Stimulated activated CD4-positive, alpha-beta T cell treated with anti-CD3 and anti-CD28 coated beads, Interleukin-2, amount 100 ng/mL, for 48 hours (primary cell): ENCODE data around the gene CNNM2.
"Not testable (repeated sequence)": the region's sequence is repeated elsewhere in the genome, so short reads cannot be mapped to it uniquely, and the experiment has no call there.

Source experiments
- DNase-seq, 2 donors: peaks; one replicate each; pipeline ENCODE4 v3.0.0-alpha.2; 2020

The CNNM2 gene

DNA sequence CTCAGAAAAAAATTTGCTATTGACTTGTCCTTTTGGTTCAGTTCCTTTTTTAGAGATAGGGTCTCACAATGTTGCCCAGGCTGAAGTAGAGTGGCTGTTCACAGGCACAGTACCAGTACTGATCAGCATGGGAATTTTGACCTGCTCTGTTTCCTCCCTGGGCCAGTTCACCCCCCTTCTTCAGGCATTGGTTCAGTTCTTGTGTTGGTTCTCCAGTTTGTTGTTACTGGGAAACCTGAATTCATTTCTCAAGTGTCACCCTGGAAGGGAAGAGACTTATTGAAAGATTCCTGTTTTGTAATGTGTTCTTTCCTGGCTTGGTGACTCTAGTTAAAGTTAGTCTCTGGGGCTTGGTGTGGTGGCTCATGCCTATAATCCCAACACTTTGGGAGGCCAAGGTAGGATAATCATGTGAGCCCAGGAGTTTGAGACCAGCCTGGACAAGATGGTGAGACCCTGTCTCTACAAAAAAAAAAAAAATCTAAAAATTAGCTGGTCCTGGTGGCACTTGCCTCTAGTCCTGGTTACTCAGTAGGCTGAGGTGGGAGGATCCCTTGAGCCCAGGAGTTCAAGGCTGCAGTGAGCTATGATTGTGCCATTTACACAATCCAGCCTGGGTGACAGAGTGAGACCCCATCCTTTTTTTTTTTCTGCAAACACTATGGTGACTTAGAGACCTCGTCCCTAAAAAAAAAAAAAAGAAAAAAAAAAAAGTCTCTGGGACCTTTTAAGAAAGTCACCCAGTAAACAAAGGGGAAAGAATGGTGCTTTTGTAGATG lies 52.7 kb downstream of the CNNM2 start:
- DNase-seq, result no peak

DNA sequence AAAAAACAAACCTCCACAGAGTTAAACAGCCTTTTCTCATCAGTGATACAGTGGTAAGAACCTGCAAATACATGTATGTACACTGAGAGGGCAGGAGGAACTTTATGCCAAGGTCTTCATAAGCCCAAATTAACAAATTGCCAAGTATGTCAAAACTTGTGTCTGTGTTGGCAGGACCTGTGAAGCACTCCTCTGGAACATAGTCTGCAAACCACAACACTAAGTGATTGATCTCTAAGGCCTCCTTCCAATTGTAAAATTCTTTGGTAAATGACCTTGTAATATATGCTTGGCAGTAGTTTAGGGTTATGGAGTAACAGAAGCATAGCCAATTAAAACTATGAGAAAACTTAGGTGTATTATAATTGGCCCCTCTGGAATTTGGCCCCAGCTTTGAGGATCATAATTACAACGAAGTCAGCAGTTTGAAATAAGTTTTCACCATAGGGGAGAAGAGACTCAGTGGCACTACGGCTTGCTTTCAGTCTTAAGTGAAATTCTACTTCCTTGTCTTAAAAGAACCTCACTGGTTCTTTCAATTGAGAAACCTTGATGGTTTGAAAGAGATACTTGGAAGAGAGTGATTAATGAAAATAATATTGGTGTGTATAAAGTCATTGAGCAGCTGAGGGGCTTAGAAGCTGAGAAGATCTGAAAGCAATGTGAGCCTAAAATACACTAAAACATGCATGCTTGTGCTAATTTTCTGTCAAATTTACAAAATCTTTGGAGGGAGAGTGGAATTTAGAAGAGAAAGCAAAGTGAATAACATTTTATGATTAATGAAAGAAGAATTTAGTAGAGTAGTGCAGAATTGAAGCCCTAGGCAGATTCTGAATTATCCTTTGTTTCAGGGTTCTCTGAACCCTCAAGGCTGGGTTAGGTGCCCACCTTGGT lies 57.6 kb downstream of the CNNM2 start:
- DNase-seq, result no peak

DNA sequence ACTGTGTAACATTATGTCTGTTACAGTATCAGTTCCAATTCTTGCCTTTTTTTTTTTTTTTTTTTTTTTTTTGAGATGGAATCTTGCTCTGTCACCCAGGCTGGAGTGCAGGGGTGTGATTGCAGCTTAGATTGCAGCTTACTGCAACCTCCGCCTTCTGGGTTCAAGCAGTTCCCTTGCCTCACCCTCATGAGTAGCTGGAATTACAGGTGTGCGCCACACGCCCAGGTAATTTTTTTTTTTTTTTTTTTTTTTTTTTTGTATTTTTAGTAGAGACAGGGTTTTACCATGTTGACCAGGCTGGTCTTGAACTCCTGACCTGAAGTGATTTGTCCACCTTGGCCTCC lies 58.3 kb downstream of the CNNM2 start:
- not testable (repeated sequence) for DNase-seq

DNA sequence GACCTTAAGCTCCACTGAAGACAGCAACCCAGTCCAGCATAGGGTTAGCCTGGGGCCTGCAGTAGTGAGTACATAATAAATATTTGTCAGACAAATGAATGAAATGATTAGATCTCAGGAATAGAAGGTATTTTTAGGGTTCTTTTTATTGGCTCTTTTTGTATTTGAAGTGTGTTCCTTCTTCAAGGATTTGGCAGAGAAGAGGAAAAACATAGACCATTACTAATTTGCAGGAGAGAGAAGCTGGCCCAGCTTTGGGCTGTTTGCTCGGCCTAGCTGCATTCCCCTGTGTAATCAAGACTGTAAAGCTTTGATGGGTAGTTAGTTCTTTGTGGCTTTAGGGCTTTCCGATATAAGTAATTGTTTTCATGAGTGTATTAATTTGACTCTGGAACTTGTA lies 64.2 kb downstream of the CNNM2 start:
- no peak for DNase-seq

DNA sequence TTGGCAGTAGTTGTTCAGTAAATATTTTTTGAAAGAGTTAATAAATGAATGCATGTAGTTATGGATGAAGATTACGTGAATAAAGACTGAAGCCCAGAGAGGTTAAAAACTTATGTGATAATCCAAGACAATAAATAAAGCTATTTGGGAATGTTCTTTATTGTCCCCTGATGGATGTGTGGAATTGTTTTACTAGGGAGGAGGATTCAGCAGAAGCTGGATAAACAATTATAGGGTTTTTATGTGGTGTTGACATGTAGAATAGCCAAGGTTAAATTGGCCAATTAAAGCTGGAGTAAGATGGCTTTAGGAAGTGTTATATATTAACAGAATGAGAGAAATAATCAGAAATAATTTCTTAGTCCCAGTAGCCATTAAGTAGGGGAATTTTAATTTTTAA lies 66.0 kb downstream of the CNNM2 start:
- DNase-seq, result no peak

DNA sequence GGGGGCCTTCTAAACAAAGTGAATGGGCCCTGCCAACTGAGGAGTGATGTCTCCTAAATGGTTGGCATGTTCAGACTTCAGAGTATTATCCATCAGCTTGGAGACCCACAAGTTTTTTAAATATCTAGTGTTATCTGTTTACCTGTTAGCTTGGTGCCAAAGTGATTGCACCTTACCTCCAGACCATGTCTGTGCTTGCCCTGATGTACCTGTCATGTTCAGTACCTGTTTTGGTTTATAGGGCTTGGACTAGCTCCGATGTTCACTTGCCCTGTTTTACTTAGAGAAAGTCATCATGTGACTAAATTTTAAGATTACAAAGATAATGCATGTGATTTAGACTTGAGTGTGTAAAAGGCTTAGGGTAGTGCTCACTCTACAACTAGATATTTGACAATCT lies 67.7 kb downstream of the CNNM2 start:
- DNase-seq, result no peak

DNA sequence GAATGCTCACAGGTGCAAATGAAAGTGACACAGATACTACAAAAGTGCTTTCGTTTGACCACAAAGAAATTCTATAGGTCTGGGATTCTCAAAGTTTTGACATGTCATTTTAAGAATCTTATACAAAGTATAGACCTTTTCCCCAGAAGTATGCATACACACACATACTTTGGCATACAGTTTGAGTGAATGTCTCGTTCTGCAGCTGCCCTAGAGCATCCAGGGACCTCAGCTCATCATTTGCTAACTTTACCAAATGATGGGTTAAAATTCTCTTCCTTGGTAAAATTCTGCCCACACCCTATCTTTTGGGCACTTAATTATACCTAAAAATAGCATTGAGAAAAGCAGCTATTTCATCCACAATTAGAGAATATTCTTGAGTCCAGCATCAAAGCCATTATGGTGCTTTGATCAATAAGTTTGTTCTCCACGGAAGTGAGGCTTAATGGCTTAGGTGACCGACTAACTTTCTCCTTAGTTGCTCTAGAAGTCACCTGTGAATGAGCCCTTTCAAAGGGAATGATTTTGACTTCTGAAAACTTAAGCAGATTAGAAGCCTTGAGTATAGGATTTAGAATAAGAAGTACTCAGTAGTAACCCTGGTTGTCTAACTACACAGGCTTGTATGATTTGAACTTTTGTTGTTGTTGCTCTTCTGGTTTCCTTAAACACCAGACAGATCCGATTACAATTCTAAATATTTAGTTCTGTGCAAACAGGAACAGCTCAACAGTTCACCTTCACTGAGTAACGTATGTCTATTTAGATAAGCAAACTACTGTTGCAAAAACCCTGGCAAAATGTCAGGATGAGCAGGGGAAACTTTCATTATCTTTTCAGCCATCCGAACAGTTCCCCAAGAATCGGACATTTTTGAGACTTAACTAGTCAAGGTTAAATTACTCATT lies 70.6 kb downstream of the CNNM2 start:
- no peak for DNase-seq

DNA sequence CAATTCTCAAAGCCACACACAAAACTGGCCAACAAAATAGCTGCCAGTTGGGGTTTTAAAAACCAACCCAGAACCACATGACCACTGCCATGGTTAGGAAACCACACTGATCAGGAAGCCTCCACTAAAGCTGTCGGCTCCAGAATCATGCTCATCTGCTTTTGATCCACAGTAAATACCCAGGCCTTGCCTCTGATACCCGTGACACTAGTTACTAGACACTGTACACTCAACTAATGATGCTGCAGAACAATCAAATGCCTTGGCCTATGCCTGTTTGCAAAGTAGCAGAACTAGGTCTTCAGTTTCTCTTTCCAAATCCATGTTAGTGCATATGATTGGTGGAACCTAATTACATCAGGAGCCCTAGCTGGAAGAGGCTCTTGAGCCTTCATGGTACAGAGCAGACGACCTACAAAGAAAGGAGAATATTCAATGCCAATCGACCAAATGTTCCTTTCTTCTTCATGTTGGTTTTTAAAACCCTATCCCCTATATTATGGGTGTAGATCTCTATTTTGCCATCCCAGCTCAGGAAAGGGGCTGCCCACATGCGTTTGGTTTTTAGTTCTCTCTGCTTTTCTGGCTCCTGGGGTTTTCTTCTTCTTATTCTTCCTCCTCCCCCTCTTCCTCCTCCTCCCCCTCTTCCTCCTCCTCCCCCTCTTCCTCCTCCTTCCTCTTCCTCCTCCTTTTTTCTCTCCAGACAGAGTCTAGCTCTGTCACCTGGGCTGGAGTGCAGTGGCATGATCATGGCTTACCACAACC lies 76.6 kb downstream of the CNNM2 start:
- no peak for DNase-seq

DNA sequence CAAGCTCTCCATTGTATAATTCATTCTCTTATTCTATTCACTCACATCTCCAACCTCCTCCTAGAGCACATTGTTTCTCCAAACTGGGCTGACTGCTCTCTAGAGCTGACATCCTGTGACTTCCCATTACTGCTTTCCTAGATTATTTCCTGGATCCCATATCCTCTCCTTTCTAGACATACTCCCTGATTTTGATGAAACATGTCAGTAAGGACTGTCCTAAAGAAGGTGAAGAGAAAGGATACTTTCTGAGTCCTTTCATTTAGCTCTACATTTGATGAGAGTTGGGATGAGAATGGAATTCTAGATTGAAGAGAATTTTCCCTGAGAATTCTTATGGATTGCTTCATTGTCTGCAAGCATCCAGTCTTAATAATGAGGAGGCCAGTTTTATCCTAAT lies 78.8 kb downstream of the CNNM2 start:
- no peak for DNase-seq

DNA sequence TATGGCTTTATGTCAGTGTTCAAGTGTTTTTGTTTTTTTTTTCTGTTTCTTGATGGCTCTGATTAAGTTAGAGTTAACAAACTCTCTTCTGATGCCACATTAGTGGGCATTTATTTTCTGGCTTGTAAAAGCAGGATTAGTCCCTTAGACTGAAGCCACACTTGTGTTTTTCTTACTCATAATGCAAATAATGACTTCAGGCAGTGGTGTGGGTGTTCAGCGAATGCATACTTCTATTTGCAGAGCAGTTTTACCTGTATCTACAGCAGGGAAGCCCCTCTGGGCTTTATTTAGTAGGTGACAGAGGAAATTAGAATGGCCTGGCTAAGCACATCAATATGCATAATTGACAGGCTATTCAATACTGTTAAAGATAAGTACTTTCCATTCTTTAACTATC lies 79.9 kb downstream of the CNNM2 start:
- no peak for DNase-seq

DNA sequence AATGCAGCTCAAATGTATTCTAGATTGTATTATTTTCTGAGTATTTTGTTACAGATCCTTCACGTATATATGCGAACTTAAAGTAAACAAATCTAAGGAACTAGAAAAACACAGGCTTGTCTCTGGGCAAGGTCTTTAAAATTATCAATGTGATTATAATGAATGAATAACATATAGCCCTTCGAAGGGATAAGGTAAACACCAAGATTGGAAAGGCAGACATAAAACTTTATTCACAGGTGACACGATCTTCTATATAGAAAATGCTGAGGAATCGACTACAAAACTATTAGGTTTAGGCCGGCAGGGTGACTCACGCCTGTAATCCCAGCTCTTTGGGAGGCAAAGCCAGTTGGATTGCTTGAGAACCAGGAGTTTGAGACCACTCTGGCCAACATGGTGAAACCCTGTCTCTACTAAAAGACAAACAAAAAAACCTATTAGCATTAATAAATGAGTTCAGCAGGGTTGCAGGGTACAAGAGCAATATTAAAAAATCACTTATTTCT lies 80.4 kb downstream of the CNNM2 start:
- DNase-seq, result no peak

DNA sequence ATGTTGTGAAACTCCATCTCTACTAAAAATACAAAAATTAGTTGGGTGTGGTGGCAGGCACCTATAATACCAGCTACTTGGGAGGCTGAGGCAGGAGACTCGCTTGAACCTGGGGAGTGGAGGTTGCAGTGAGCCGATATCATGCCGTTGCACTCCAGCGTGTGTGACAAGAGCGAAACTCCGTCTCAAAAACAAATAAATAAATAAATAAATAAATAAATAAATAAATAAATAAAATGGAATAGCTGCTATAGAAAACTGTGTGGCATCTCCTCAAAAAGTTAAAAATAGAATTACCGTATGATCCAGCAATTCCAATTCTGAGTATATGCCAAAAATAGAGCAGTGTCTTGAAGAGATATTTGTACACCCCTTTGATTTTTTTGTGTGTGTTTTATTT lies 82.0 kb downstream of the CNNM2 start:
- DNase-seq, result not testable (repeated sequence)

DNA sequence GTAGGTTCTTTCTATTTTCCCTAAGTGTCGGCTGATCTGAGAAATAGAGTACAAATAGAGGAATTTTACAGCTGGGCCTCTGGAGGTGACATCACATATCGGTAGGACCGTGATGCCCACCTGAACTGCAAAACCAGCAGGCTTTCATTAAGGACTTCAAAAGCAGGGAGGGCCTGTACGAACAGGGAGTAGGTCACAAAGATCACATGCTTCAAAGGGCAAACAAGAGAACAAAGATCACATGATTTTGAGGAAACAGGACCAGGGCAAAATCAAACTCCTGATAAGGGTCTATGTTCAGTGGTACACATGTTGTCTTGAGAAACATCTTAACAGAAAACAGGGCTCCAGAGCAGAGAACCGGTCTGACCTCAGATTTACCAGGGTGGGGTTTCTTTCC lies 88.9 kb downstream of the CNNM2 start:
- DNase-seq, result no peak

DNA sequence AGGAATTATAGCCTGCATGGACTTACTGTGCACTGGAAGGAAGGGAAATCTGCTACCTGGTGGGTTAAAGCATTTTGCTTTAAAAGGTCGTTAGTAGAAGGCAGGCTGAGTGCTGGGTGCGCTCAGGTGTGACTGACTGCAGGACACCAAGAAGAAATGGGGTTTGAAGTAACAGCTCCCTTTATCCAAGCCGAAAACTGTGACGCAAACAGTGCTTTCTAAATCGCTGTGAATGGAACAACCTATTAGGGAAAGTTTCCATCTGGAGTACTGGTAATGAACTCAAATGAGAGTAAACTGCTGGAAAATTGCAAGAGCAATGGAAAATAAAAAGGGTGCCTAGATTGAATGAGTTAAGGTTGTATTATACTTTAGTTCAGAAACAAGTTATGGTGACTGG lies 95.3 kb downstream of the CNNM2 start:
- DNase-seq, result no peak

DNA sequence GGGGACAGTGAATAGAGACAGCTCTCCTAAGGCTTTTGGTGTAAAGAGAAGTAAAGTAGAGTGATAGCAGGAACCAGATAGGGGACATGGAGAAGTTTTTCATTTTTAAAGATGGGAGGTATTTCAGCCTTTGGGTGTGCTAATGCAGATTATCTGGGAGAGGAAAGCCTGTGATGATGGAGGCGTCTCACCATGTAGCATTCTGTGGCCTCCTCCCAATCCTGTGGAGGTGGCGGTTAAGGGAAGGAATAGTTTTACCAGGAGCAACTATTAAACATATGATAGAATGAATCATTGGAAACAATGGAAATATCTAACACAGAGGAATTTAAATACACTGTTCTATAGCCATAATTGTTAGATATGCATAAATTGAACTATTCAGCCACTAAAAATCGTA lies 101.3 kb downstream of the CNNM2 start:
- DNase-seq, result no peak

DNA sequence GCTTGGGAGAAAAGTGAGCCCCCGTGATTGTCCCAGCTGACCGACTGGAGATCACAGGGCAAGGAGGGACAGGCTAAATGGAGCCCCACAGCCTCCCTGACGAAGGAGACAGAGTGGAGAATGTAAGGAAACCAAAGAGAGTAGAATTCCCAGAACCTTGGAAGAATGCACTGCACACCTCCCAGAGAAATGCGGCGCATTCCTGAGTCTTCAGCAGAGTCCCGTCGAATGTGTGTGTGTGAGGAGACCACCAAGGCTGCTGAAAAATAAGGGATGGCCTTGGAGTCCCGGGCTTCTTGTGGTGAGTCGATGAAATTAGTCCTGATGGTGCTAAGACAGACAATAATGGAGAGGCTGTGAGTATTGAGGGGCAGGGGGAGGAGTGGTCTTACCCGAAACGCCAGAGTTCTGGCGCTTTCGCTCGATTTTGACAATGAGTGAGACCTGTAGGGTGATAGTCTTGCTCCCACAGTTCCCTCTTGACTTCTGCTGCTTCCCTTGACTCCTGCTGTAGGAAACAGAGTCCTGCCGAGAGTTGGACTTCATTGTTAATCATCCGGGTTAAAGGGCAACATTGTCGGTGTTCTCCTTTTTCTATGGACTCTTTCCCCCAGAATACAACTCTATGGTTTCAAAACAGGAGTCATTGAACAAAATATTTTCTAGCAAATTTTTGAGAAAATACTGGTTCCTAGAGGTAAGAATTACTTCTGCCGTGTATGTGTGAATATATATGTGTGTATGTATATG lies 103.2 kb downstream of the CNNM2 start:
- DNase-seq, result no peak

DNA sequence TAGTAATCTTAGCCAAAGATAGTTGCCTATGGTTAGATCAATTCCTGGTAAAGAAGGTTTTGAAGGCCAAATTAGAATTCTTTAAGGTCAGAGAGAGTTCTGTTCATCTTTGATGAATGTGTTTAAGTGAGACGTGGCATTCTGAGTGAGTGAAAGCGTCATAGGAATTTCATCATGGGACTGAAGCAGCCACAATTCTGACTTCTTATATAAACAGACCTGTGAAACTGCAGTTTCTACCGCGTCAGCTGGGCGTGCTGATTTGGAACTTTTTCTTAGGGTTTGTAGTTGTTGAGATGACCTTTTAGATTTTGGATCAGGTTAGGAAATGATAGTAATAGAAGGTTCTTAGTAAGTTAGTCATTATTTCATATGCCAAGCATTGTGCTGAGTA lies 103.8 kb downstream of the CNNM2 start:
- no peak for DNase-seq

DNA sequence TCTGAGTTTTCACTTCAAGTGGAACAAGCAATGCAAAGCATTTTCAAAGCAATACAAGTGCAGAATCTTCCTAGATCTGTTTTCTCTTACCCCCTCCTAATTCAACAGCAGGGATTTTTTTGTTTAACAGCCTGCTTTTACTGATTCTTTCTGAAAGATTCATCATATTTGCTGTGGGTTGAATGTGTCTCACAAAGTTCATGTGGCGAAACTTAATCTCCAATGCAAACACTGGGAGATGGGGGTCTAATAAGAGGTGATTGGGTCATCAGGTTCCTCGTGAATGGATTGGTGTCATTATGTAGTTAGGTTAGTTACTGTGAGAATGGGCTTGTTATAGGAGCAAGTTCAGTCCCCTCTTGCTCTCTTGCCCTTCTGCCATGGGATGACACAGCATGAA lies 107.6 kb downstream of the CNNM2 start:
- no peak for DNase-seq

DNA sequence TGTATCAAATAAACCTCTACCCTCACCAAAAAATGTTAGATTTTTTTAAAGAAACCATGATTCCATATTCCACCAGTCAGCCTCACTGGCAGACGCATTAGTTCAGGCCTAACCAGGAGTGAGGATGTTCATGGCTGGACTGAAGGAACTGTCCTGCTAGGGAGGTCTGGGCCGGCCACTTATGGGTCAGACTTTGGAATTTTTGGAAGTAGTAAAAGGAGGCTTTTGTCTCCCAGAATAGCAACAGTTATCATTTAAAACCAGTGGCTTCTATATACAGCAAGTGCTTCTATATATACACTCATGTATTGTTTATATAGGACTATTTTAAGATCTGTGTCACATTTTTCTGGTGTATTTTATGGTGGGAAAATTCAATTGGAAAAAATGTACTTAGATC lies 120.5 kb downstream of the CNNM2 start:
- DNase-seq, result no peak

DNA sequence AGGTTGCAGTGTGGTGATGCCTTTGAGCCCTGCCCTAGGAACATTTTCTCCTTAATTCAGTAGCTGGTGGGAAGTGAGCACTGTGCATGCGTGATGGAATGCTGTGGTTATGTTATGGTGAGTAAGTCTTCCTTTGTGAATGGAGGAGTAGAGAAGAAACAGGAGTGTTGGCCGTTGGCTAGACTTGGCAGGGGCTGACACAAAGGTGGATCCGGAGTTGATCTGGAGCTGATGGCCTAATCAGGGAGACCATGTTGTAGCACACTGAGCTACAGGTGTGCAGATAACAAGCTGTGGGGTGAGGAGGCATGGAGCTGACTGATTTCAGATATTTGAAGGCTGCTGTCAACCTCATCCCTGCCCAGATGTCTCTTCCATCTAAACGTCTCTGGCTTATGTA lies 122.3 kb downstream of the CNNM2 start:
- DNase-seq, result no peak

DNA sequence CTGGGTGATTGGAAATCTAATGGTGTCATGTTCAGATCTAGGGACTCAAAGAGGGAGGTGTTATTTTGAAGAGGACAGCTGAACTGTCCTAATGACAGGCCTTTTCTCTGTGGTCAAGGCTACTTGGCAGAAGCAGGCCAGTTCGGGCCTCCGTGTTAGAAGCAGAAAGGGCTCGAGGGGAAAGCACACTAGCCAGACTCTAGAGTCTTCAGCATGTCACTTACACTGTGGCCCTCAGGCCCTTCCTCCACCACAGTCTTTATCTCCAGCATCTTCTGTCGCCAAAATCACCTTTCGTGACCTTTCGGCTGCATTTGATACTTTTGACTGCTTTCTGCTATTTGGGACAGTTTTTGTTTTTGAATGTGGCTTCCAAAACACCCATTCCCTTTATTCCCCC lies 123.3 kb downstream of the CNNM2 start:
- no peak for DNase-seq

DNA sequence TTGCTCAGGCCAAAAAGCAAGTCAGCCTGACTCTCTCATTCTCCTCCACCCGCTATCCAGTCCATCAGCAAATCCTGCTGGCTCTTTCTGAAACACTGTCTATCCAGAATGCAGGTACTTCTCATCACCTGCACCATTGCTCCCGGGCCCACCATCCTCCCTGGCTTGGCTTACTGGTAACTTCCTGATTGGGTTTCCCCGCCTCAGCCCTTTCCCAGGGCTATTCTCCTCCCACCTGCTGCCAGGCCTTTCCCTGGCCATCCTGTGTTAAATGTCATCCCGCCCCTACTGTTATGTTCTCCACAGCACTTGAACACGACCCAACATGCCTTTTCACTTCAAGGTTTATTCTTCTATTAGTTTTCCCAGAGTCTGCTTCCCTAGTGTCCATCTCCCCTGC lies 124.0 kb downstream of the CNNM2 start:
- no peak for DNase-seq
